ENCODE results near the gene TMEM179B.

GRCh38 chr11:62757846-62758788, 29.1 kb upstream of the TMEM179B start:
- no peak for TF ChIP-seq ZNF234 (CRISPR knock-in tag; conservative IDR thresholded peaks at IDR 0.05)
- TF ChIP-seq ARNT (IDR thresholded peaks at IDR 0.05) = no peak
- no peak for TF ChIP-seq NR1H2 (CRISPR knock-in tag; IDR thresholded peaks at IDR 0.05; ENCODE audit: borderline replicate concordance, low read depth)
- TF ChIP-seq ZBTB7A (CRISPR knock-in tag; IDR thresholded peaks at IDR 0.05) = no peak
- no peak for TF ChIP-seq RFX5 (IDR thresholded peaks at IDR 0.05; ENCODE audit: low read depth, low read length)
- TF ChIP-seq ZZZ3 (CRISPR knock-in tag; IDR thresholded peaks at IDR 0.05; ENCODE audit: borderline replicate concordance) = no peak
- no peak for TF ChIP-seq CTCF (CRISPR knock-in tag; IDR thresholded peaks at IDR 0.05)
- no peak for TF ChIP-seq ZNF660 (CRISPR knock-in tag; IDR thresholded peaks at IDR 0.05; ENCODE audit: borderline replicate concordance, low read depth)
- TF ChIP-seq KDM2A (CRISPR knock-in tag; IDR thresholded peaks at IDR 0.05; ENCODE audit: borderline replicate concordance, low read depth) = no peak
